Uterus (tissue), 2 donors: ENCODE measurements around the gene DTX4.

Experiments used
- POLR2A ChIP-seq, 2 donors: fragments of 450-650 bp; IDR thresholded peaks; one replicate each; pipeline ENCODE4 v1.6.1; 2016; ENCODE audit warnings: antibody characterized with exemption in 2 of 2, mild to moderate bottlenecking in 1 of 2, moderate library complexity in 1 of 2
- TF ChIP-seq, protein P1 (sequence below), 4 experiments: fragments of 200-600 bp in 2 of 4; fragments of 450-650 bp in 2 of 4; sonication (generic) in 2 of 4; IDR thresholded peaks; one replicate each; pipeline ENCODE4 v1.5.1; 2016 to 2019; ENCODE audit warnings: antibody characterized with exemption in 4 of 4, mild to moderate bottlenecking in 2 of 4, moderate library complexity in 1 of 4

DNA sequence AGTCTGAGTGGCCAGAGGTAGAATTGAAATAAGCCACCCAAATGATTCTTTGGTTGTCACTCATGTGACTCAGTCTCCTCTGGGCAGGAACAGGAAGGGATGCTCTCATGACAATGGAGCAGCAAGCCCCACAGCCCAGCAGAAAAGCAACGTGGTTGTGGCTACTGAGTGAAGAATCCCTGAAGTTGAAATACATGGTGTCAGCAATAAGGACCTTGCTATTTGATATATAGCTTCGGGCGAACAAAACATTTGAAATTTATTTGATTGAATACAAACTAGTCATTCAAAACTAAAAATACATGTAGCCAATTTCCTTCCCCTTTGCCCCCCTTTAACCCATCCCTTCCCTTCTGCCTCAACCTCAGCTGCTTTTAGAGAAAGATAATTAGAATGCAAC lies 14.5 kb upstream of the DTX4 start:
- TF ChIP-seq, protein P1, sequence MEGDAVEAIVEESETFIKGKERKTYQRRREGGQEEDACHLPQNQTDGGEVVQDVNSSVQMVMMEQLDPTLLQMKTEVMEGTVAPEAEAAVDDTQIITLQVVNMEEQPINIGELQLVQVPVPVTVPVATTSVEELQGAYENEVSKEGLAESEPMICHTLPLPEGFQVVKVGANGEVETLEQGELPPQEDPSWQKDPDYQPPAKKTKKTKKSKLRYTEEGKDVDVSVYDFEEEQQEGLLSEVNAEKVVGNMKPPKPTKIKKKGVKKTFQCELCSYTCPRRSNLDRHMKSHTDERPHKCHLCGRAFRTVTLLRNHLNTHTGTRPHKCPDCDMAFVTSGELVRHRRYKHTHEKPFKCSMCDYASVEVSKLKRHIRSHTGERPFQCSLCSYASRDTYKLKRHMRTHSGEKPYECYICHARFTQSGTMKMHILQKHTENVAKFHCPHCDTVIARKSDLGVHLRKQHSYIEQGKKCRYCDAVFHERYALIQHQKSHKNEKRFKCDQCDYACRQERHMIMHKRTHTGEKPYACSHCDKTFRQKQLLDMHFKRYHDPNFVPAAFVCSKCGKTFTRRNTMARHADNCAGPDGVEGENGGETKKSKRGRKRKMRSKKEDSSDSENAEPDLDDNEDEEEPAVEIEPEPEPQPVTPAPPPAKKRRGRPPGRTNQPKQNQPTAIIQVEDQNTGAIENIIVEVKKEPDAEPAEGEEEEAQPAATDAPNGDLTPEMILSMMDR (IDR thresholded peaks at IDR 0.05): no peak
- no peak for TF ChIP-seq POLR2A (IDR thresholded peaks at IDR 0.05)
